Stomach (tissue), 9 donors: ENCODE data around the gene TRIM2. TPM values are rescaled to one million over a fixed set of nuclear protein-coding genes. Genes with fewer than 3 reads are reported as not detected.
A peak's percentile ranks its signal among the peaks of the same experiment; 100 is the strongest.

Experiments used
- DNase-seq, 2 donors: peaks; one replicate each; pipeline versions ENCODE4 v3.0.0 to v3.0.0-alpha.2; 2013 to 2019
- H3K27ac ChIP-seq, 5 donors: fragments of 200-600 bp in 4 of 5; sonication (generic) in 4 of 5; one replicate each; pipeline ENCODE4 v1.5.1; 2013 to 2019; ENCODE audit warnings: mild to moderate bottlenecking in 1 of 5, moderate library complexity in 1 of 5
- H3K27me3 ChIP-seq, 3 donors: fragments of 200-600 bp; sonication (generic); one replicate each; pipeline ENCODE4 v1.5.1; 2017 to 2019; ENCODE audit warnings: mixed run types in 1 of 3
- H3K36me3 ChIP-seq, 4 donors: fragments of 200-600 bp; sonication (generic); 1 replicate in 3 of 4; 2 replicates in 1 of 4; pipeline ENCODE4 v1.5.1; 2016 to 2019
- H3K4me1 ChIP-seq, 4 donors: fragments of 200-600 bp; sonication (generic); one replicate each; pipeline ENCODE4 v1.5.1; 2016 to 2019
- H3K4me3 ChIP-seq, 4 donors: fragments of 200-600 bp; sonication (generic) in 3 of 4; one replicate each; pipeline ENCODE4 v1.5.1; 2016 to 2019; ENCODE audit warnings: mild to moderate bottlenecking in 1 of 4
- H3K9me3 ChIP-seq, 4 donors: fragments of 200-600 bp; sonication (generic); one replicate each; pipeline ENCODE4 v1.5.1; 2016 to 2019
- CTCF ChIP-seq, 7 experiments: fragments of 450-650 bp in 4 of 7; fragments of 200-600 bp in 3 of 7; sonication (generic) in 3 of 7; IDR thresholded peaks; one replicate each; pipeline ENCODE4 v1.5.1; 2016 to 2019; ENCODE audit warnings: antibody characterized with exemption in 7 of 7, control low read depth in 2 of 7, mild to moderate bottlenecking in 1 of 7
- EP300 ChIP-seq: sonication (generic); formaldehyde crosslinking; IDR thresholded peaks from one replicate; pipeline ENCODE4 v1.6.1; 2017; ENCODE audit warnings: antibody characterized with exemption
- POLR2A ChIP-seq, 4 donors: fragments of 450-650 bp; IDR thresholded peaks; one replicate each; pipeline ENCODE4 v1.6.1; 2016; ENCODE audit warnings: antibody characterized with exemption in 4 of 4, control low read depth in 2 of 4, mild to moderate bottlenecking in 1 of 4, moderate library complexity in 1 of 4
- POLR2AphosphoS5 ChIP-seq, 3 donors: sonication (generic); formaldehyde crosslinking; IDR thresholded peaks; one replicate each; pipeline ENCODE4 v1.6.1; 2016; ENCODE audit warnings: antibody characterized with exemption in 3 of 3
- WGBS, 5 donors: extraction: QIAGEN DNeasy Blood & Tissue Kit in 3 of 5; methylation state at CpG; one replicate each; pipeline versions ENCODE4 v1.1.5 to v1.1.7; 2013 to 2018; 5-methylcytosine and 5-hydroxymethylcytosine counted together
- intact Hi-C: fragments of 100-400 bp; cut with DNase I; formaldehyde crosslinking; loops from one replicate; pipeline ENCODE4 v1.15.1; 2023; ENCODE audit warnings: low total_unique reads
- polyA plus RNA-seq, 3 donors: library from polyadenylated mRNA; stranded (reverse); fragments of 200-250 nt; gene quantifications; one replicate each; pipeline ENCODE4 v1.2.3, GENCODE V29; 2013
- total RNA-seq, 5 donors: library from RNA; depleted of rRNA; stranded (reverse); fragments of >200 nt; gene quantifications; one replicate each; pipeline versions ENCODE4 v1.1.0 to v1.2.3, GENCODE V29; 2014 to 2016
- donor health status: healthy with polysubstance abuse.
- donor health status: Bipolar disorder and iron deficiency.
- donor health status: healthy.

The TRIM2 gene
- total and polyA plus RNA-seq, 8 donors: 11.2 to 327 (median 53.8) TPM

- TF ChIP-seq EP300 (no peak), POLR2A (IDR thresholded peaks at IDR 0.05) (no peak), CTCF (IDR thresholded peaks at IDR 0.05) (no peak), POLR2AphosphoS5 (IDR thresholded peaks at IDR 0.05) (no peak)
- Histone ChIP-seq H3K9me3 (peaks cover 0 to 4% (median 0%) of the 10 kb centered on the region in 4 donors), H3K36me3 (no peaks in the 10 kb centered on the region), H3K27me3 (no peaks in the 10 kb centered on the region), H3K4me3 (no peak overlapping the region), H3K4me1 (no peaks in the 10 kb centered on the region), H3K27ac (no peak overlapping the region)
- intact Hi-C loops: no loop called here
- 79 to 97% (median 92%) methylated on average over 1 of the region's 1 CpG for WGBS, 5 donors
- peak in 1 of 2 donors; percentile 17 for DNase-seq
Observed at GRCh38 chr4:153369021-153369420, 164.8 kb downstream of the TRIM2 start.

DNA sequence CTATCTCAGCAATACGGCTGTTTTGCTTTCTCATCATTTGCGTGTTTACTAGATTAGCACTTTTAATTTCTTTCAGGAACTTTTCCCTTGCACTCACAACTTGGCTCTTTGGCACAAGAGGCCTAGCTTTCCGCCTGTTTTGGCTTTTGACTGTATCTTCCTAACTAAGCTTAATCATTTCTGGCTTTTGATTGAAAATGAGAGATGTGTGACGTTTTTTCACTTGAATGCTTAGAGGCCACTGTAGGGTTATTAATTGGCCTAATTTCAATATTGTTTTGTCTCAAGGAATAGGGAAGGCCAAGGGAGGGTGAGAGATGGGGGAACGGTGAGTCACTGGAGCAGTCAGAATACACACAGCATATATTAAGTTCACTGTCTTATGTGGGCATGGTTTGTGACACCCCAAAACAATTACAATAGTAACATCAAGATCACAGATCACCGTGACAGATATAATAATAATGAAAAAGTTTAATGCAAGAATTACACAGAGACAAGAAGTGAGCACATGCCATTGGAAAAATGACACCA, 167.5 kb downstream of the TRIM2 start:
- intact Hi-C loops: no loop called here
- Histone ChIP-seq H3K4me1 (no peaks in the 10 kb centered on the region), H3K27ac (no peak overlapping the region), H3K9me3 (peaks cover 0 to 4% (median 0%) of the 10 kb centered on the region in 4 donors), H3K36me3 (no peaks in the 10 kb centered on the region), H3K4me3 (no peak overlapping the region), H3K27me3 (no peaks in the 10 kb centered on the region)
- no peak for DNase-seq
- 83 to 92% (median 90%) methylated on average over 6 of the region's 6 CpGs for WGBS, 5 donors
- TF ChIP-seq CTCF (IDR thresholded peaks at IDR 0.05): no peak
- no peak for TF ChIP-seq POLR2A (IDR thresholded peaks at IDR 0.05)
- TF ChIP-seq POLR2AphosphoS5 (IDR thresholded peaks at IDR 0.05): no peak
- no peak for TF ChIP-seq EP300

DNA sequence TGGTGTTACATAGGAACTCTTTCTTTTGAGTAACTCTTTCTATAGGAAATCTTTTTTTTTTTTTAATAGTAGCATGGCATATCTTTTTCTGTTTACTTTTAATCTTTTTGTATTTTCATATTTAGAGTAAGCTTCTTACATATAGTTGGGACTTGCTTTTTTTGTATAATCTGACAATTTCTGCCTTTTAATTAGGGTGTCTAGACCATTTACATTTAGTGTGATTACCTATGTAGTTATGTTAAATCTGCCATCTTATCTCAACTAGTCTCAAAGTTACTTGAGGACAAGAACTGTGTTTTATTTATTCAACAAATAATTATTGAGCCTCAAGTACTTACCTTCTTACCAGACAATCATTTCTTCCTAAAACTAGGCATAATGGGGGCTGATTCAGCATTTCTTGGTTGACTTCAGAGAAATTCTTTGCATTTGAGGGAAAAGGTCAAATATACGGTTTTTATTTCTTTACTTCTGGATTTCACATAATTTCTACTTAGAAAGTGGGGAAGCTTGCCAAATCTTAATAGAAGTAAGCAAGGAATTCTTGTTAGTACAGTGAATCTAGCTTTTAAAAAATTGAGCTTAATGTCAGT, 168.8 kb downstream of the TRIM2 start:
- Histone ChIP-seq H3K4me1 (no peaks in the 10 kb centered on the region), H3K9me3 (peaks cover 0 to 4% (median 0%) of the 10 kb centered on the region in 4 donors), H3K27me3 (no peaks in the 10 kb centered on the region), H3K4me3 (no peak overlapping the region), H3K27ac (no peak overlapping the region), H3K36me3 (no peaks in the 10 kb centered on the region)
- TF ChIP-seq POLR2A (IDR thresholded peaks at IDR 0.05) (no peak), POLR2AphosphoS5 (IDR thresholded peaks at IDR 0.05) (no peak), EP300 (no peak), CTCF (IDR thresholded peaks at IDR 0.05) (no peak)
- WGBS, 5 donors: 78 to 93% (median 91%) methylated on average over 1 of the region's 1 CpG
- DNase-seq: no peak
- intact Hi-C loops: no loop called here

DNA sequence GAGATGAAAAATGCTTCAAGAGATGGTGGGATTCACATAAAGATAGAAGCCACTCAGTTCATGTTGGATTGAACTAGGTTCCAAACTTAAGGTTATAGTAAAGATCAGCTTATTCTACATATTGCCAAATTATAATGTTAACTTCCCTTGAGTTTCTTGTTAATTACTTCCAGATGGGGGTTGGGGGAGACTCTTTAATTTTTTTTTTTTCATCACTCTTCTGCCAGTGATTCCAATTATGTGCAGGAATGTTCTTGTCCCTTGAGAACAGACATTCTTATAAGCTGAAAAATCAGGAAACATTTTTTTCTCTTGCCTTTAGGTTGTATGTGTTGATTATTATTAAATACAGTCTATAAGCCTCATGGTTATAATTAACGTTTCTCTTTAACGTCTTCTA, 170.2 kb downstream of the TRIM2 start:
- 72 to 91% (median 82%) methylated on average over 2 of the region's 2 CpGs for WGBS, 5 donors
- DNase-seq: peak in 1 of 2 donors; percentile 23
- no peak for TF ChIP-seq CTCF (IDR thresholded peaks at IDR 0.05)
- Histone ChIP-seq H3K4me1 (no peaks in the 10 kb centered on the region), H3K4me3 (no peak overlapping the region), H3K36me3 (no peaks in the 10 kb centered on the region), H3K27me3 (no peaks in the 10 kb centered on the region), H3K27ac (no peak overlapping the region), H3K9me3 (peaks cover 0 to 4% (median 0%) of the 10 kb centered on the region in 4 donors)
- intact Hi-C loops: no loop called here
